HG03565 (cell line): ENCODE results near the gene SP7.
A peak's percentile ranks its signal among the peaks of the same experiment; 100 is the strongest.
"Not testable (repeated sequence)": the region's sequence is repeated elsewhere in the genome, so short reads cannot be mapped to it uniquely, and the experiment has no call there.

Experiments used
- ATAC-seq: cut with Tn5 transposase; IDR thresholded peaks from one replicate; pipeline ENCODE4 v1.9.1; 2021; ENCODE audit warnings: mild to moderate bottlenecking, moderate library complexity; ENCODE audit not compliant: unreplicated experiment

SP7 gene

GRCh38 chr12:53347905-53348304, 11.8 kb upstream of the SP7 start:
- no peak for ATAC-seq

GRCh38 chr12:53346491-53346890, 10.3 kb upstream of the SP7 start:
- no peak for ATAC-seq

- no peak for ATAC-seq
These were observed 9.5 kb upstream of the SP7 start for GRCh38 chr12:53345486-53346188.

DNA sequence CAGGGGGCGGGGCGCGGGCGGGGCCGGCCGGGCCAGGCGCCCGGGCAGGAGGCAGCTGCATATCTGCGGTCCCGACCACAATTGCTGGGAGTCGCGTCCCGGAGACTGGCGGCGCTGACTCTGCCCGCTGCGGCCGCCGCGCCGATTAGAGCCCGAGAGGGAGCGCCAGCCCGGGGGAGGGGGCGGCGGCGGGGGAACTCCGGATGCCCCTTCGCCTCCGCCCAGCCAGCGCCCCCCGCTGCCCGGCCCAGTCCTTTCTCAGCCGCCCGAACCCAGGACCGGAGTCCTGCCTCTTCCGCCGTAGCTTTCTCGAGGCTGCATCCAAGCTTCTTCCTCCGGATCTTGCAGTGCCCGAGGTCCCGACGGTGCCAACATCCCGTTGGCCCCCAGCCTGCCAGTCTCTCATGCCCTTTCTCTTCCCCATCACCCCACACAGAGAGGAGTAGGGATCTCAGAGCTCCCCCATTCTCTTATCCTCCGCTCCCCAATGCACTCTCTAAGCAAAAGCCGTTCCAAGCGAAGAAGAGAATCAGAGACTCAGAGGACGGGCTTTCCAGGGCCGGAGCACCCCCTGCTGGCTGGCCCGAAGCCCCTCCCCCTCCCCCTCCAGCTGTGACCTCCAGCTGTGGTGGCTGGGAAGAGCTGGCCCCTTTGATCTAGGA, 8.8 kb upstream of the SP7 start:
- no peak for ATAC-seq

DNA sequence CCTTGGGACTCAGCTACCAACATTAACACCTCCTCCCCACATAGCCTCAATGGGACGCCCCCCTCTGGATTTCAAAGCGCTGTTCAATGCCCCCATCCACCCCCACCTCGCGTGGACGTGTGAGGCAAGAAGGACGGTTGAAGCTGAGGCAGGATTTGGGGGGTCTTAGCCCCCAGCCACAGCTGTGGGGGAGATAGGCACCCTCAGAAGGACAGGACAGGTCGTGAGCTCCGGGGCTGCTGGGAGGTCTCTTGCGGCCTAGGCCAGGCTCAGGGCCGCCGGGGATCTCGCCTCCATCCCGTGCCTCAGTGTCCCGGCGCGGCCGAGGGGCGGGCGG, 8.3 kb upstream of the SP7 start:
- ATAC-seq = no peak

DNA sequence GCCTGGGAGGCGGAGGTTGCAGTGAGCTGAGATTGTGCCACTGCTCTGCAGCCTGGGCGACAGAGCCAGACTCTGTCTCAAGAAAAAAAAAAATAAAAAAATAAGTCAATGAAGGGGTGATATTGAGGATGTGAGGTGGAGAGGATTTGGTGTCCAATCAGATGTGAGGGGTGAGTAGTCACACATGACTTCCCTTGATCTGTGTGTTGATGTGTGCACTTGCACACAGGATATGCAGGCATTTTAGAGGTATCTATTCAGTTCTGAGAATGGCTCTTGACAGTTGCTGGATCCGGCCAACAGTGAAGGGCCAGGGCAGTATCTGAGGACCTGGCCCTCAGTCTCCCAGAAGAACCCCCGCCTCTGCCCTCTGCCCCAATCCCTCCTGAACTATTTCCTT, 7.8 kb upstream of the SP7 start:
- ATAC-seq = no peak

DNA sequence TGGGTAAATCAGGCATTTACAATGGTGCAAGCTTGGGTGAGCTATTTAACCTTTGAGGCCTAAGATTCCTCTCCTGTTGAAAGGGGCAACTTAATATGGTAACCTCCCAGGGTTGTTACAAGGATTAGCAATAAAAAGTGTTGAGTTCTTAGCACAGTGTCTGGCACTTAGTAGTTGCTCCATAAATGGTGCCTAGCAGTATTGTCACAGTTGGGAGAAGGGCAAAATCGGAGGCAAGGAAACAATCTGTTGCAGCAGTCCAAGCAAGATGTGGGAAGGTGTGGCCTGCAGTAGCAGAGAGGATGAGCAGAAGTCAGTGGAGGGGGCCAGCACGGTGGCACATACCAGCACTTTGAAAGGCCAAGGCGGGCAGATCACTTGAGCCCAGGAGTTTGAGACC, 7.3 kb upstream of the SP7 start:
- ATAC-seq = no peak

- ATAC-seq = no peak
These were observed 4.2 kb upstream of the SP7 start for GRCh38 chr12:53340398-53340797.

GRCh38 chr12:53338916-53339315, 2.8 kb upstream of the SP7 start:
- no peak for ATAC-seq

DNA sequence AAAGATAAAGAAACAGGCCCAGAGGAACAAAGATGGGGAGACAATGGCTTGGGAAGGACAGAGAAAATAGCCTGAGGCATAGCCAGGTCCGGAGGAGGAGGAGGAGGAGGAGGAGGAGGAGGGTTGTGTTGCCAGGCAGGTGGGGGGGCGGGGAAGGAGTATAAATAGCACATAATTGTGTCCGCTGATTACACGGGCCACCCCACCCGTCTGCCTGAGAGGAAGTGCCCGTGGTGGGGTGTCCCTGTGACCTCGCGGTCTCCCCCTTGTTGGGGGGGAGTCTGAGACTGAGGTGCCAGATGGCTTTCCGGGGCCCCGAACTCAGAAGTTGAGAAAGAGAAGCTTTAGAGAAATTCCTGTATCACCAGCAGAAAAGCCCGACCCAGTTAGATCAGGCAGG, 1.9 kb upstream of the SP7 start:
- no peak for ATAC-seq

- no peak for ATAC-seq
These were observed 1.3 kb downstream of the SP7 start for GRCh38 chr12:53334822-53335221.

DNA sequence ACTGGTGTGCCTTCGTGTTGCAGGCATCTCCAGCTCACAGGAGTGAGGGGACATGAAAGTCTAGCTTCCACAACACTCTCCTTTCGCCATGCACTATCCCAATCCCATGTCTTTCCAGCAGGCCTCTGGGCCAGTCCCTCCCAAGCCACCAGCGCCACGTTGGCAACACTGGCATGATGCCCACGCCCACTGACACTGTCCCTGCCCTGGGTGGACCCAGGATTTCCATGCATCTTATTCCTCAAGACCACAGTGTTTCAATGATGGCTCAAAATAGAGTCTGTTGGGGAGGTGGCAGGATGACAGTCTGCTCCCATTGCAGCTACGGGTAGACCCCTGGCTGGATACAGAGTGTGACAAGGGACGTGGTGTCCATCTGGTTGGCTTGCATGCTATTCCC, 2.3 kb downstream of the SP7 start:
- ATAC-seq = no peak

DNA sequence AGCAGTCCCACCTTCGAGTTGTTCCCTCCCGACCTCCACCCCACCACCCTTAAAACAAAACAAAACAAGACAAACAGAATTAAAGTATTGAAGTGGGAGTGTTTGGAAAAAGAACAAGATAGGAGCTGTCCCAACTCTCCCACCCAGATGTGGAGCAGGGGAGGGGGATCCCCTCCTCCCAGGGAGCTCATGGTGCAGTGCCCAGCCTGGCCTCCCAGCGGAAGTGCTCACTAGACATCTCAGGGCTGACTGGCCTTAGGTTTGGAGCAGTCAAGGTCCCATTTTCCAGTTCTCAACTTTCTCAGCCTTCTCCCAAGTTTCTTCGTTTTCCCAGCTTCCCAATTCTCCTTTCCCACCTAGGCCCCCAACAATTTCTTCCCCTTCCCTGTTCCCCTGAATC, 2.9 kb downstream of the SP7 start:
- no peak for ATAC-seq

GRCh38 chr12:53332744-53333143, 3.4 kb downstream of the SP7 start:
- ATAC-seq = no peak

DNA sequence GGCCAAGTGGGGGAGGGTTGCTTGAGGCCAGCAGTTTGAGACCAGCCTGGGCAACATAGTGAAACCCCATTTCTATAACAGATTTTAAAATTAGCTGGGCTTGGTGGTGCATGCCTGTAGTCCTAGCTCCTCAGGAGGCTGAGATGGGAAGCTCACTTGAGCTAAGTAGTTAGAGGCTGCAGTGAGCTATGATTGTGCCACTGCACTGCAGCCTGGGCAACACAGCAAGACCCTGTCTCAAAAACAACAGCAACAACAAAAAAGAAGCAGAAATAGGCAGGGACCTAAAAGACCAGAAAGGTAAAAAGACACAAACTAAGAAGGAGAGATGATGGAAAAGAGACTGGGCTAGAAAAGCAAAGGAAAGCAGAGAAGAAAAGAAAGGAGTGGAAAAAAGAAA, 3.8 kb downstream of the SP7 start:
- ATAC-seq = not testable (repeated sequence)

GRCh38 chr12:53330671-53331070, 5.5 kb downstream of the SP7 start:
- ATAC-seq = no peak

GRCh38 chr12:53328043-53328435, 8.1 kb downstream of the SP7 start:
- ATAC-seq = no peak

GRCh38 chr12:53327435-53328042, 8.6 kb downstream of the SP7 start:
- ATAC-seq = no peak

GRCh38 chr12:53326460-53327185, 9.5 kb downstream of the SP7 start:
- ATAC-seq = no peak

GRCh38 chr12:53325511-53326061, 10.6 kb downstream of the SP7 start:
- ATAC-seq = no peak

- ATAC-seq = peak; percentile 32
These were observed 11.2 kb downstream of the SP7 start for GRCh38 chr12:53324779-53325510.
